GM19397 (cell line): Measurements from ENCODE around the gene PIP5K1B.

Source experiments
- ATAC-seq: cut with Tn5 transposase; IDR thresholded peaks from one replicate; pipeline ENCODE4 v1.9.1; 2021; ENCODE audit warnings: mild to moderate bottlenecking, moderate library complexity; ENCODE audit not compliant: unreplicated experiment

PIP5K1B gene

DNA sequence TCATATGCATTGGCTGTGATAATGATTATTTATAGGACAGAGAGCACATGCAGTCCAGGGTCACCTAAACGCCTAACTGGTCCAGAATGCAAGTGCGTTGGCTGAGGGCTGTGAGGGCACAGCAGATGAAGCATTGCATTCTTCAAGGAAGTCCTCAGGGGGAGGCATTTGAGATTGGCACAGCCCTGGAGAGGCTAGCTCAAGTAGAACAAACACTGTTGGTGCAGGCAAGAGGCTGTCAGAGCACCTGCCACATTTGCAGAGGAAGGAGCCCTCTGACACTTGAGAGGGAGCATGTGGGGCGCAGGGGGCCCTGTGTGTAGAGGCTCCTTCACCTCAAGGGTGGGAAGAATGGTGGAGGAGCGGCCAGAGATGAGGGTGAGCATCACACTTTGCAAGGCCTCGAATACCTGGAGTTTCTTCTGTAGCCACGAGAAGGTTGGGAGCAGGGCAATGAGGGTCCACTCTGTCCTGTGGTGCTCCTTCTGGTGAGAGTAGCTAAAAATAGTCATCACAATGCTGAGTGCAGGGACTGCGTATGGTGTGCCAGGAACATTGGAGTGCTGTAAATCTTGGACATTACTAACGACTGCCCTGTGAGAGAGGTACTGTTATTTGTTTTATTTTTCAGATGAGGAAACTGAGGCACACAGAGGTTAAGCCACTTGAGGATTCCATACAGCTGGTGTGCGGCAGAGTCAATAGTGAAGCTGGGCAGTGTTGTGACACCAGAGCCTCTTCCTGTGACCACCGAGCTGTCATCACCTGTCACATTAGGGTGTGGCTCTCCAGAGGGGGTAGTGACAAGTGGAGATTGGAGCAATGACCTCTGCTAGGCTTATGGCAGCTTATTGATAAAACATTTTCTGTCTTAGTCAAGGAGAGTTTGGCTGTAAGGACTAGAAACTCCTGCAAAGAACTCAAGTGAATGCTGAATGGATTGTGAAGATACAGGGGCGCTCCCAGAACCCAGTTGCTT is 100.2 kb downstream of the PIP5K1B start:
- ATAC-seq, result no peak

DNA sequence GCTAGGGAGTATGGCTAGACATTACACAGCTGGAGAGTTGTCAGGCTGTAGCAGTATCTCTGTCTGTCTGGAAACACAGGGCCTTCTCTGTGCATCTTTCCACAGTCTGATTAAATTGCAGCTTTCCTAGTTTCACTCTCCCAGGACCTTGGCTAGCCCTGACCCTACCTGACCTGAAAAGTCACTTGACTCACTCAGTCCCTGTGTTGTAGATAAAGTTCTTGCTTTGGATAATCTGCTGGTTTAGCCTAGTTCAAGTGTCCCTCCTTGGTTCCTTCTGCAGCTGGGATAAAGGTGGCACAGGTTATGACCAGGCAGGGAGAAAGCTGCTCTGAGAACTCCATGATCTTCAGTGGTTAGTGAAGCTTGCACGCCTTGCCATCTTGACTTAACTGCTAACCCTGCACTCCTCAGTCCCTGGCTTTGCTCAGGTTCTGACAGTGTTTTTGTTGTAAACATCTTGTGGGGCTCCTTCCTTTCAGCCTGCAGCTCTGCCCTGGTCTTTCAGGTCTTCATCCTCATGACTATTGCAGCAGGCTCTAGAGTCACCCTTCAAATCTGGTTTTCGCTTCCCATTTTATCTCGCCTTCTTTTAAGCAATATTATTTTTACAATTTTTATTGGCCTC is 101.0 kb downstream of the PIP5K1B start:
- no peak for ATAC-seq

DNA sequence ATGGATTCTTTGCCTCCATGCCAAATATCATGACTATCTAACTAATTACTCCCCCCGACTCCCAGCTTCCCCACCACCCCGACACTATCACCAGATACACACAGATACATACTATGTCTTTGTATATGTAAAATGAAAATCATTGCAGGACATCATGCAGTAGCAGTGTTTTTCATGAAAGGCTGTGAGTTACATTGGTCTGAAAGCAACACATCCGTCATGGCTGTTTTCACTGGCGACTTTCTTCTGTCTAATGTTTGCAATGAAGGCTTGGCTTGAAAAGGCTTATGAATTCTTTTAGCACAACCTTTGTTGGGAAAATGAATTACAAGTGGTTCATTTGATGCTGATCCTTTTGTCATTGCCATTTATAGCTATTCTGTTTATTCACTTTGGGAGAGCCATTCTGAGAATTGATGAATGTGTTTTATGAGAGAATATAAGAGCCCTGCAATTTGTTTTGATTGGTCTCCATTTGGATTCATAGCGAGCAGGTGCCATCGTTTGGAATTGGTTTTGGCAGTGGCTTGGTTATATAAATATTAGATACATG is 103.4 kb downstream of the PIP5K1B start:
- ATAC-seq, result no peak

DNA sequence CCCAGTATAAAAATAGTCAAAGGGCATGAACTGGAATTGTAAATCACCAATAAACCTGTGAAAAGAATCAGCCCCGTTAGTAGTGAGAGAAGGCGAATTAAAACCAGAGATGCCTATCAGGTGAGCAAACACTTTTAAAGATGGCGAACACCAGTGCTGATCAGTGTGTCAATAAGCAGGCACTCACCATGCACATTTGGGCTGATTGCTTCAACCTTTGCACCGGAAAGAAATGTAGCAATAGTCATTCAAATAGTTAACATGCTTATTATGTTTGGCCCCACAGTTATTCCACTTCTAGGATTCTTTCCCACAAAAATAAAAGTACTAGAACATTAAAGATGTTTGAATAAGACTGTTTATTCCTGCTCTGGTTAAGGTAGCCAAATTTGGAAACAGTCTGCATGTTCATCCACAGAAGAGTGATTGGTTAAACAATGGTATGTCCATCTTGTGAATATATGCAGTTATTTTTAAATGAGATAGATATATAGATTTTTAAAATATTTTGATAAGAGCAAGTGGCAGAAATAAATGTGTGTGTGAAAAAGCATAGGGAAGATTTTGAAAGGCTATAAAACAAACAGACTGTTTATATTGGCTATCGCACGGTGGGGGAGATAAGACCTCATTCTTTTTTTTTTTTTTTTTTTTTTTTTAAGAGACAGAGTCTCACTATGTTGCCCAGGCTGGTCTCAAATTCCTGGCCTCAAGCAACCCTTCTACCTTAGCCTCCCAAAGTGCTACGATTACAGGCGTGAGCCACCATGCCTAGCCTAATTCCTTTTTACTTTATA is 112.2 kb downstream of the PIP5K1B start:
- ATAC-seq, result no peak

DNA sequence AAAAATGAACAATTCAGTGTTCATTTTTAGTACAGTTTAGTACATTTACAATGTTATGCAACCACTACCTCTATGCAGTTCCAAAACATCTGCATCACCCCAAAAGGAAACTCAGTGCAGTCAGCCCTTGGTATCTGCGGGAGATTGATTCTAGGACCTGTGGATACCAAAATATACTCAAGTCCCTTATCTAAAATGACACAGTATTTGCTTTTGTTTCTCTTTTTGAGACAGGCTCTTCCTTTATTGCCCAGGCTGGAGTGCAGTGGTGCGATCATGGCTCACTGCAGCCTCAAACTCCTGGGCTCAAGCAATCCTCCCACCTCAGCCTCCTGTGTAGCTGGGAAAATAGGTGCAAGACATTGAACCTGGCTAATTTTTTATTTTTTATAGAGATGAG is 114.0 kb downstream of the PIP5K1B start:
- ATAC-seq, result no peak

DNA sequence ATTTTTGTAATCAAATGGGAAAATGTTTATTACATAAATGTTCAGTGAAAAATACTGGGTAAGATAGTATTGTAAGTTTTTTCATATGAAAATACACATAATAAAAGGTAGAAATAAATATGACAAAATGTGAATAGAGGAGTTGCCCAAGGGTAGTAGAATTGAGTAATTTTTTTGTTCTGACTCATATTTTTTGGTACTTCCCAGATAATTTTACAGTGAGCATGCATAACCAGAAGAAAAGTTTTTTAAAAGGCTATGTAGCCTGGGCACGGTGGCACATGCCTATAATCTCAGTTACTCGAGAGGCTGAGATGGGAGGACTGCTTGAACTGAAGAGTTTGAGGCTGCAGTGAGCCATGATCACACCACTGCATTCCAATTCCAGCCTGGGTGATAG is 116.9 kb downstream of the PIP5K1B start:
- no peak for ATAC-seq

DNA sequence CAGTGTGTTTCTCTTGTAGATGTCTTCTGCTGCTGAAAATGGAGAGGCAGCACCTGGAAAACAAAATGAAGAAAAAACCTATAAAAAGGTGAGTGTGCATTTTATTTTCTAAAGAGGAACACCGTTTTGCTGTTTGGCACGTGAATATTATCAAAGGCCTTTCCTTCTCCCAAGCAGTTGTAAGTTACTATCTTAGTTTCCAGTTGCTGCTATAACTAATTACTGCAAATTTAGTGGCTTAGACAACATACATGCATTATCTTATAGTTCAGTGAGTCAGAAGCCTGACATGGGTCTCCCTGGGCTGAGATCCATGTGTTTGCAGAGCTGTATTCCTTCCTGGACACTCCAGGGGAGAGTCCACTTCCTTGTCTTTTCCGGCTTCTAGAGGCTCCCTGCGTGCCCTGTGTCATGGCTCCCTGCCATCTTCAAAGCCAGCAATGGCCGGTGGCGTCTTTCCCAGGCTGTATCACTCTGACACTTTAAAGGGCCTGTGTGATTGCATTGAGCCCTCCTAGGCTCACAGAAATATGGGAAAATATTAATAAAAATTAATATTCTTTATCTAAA is 117.6 kb downstream of the PIP5K1B start:
- no peak for ATAC-seq

DNA sequence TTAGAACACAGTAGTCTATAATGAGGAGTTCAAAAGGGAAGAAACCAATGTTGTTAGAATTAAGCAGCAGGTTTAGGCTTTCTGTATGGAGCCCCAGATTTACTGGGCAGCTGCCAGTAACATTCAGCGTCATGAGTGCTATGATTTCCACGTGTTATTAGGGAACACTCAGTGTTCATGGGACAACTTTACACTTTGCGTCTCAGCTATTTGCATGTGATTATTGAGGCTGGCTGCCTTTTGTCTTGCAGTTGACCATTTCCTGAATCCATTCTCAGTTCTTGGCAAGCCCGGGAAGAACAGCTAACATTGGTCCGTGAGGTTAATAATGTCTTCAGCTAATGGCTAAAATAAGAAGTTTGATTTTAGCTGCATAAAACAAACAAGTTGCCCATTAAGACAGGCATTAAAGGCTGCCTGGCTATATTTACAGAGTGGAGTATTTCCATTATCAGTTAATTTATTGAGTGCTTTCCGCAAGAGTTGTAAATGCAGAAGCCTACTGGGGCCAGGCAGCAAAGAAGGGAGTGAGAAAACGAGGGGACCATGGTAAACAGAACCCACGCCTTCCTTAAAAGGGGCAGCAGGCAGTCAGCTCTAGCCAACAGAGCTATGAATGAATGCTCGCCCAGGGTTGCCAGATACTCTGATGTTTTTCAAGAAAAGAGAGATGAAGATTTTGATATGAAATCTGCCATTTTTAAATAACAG is 120.9 kb downstream of the PIP5K1B start:
- ATAC-seq, result no peak

DNA sequence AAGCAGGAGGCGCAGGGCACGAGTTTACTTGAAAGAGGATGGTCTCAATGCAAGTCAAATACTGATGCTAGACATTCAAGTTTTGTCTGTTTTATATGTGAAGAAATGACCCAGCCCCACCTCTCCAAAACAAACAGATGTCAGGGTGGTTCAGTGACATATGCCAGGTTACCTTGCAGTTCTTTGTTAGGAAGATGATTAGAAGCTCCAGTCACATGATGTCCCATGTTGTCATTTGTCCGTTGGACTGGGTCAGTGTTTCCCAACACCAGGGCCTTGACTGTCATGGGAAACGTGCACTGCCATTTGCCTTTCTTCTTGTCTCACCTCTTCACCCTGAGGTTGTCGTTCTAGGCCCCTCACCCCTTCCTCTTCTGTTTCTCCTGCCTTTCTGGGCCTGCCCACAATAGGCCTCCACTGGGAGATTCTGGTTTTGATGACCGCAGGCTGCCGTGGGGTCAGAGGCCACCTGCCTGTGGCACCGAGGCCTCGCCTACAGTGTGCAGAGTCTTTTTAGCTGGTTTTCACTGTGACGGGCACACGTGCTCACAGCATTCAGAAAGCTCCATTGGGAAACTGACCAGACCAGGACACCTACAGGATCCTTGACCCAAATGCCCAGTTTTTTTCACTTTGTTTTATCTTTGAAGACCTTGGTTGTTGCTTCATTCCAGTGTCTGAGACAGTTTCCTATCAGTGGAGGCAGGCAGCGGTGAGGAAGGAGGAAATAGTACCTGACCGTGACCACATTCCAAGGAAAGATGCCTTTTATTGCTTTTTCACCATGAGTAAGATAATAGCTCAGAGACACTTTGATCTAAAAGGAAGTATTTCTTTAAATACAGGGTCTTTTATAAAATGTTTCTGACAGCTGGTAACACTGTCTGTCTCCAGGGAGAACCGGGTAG is 123.1 kb downstream of the PIP5K1B start:
- ATAC-seq, result no peak

DNA sequence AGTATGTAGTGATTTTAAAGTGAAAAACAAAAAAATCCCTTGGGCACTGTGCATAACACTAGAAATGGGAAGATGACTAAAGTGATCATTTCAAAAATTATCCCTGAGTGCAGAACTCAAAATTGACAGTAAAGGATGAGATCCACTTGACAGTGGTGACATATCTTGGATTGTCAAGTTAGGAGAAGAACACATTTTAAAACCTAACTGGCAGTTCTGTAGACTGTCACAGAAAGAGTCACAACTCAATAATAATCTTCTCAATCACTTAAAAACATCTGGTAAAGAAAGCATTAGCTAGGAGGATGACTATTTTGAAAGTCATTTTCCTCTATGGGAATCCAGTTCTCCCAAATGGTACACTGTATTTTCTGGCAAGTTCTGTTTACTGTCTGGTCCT is 127.1 kb downstream of the PIP5K1B start:
- no peak for ATAC-seq

DNA sequence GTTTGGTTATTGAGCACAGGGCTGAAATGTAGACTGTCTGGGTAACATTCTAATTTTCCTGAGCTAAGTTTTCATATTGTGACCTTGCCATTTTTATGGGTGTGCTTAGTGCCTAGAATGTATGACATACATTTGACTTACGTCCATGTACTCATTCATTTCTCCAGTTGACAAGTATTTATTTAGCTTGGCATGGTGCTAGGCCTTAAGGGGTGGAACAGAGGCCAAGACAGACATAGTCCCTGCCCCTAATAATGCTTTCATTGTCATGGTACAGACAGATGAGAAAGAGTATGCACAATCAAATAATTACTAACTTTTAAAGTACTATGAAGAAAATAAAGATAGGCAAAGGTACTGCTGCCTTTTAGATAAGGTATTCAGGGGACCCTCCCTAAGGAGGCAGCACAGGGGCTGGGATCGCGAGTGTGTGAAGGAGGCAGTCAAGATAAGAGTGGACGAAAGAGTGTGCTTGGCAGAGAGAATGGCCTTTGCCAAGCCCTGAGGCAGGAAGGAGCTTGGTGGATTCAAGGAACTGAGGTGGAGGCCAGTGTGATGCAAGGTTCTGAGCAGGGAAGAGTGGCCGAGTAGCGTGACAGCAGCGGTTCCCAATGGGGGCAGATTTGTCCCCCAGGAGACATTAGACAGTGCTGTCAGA is 128.0 kb downstream of the PIP5K1B start:
- no peak for ATAC-seq

DNA sequence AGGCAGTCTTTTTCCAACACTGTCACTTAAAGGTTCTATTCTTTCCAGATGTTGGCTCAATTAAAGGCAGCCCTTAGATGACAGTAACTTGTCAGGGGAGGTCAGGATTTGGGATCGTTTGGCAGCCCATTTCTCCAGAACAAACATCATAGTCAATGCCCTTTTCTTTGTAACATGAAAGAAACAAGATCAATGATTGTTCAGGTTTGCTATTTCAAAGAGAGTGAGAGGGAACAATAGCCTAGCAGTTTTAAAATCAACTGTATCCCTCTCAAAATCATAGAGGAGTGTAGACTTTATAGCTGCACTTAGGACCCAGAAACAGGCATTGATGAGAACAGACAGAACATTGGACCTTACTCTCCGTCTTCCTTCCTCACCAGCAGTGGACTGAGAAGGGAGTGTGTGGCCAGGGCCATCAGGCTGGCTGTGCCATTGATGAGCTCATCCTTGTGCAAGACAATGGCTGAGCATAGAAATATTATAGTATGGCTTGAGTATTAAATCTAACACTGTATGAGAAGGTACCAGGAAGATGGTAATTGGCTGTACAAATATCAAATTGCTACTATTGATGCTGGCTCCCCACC is 130.0 kb downstream of the PIP5K1B start:
- ATAC-seq, result no peak

DNA sequence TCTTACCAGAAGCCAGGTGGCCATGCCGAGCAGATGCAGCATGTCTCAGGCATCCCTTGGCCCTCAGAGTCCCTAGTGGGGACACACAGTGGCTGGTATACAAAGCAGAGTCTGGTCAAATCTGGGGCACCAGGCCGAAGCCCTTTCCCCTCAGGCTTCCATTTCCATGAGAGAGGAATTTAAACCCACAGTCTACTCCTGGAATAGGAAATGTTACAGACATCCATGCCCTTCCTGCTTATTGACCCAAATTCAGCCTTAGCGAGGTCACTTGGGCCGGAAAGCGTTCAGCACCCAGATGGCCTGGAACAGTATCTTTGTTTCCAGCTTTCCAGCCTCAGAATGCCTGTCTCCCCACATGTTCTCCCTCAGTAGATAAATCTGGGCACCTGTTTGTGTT is 131.7 kb downstream of the PIP5K1B start:
- no peak for ATAC-seq

DNA sequence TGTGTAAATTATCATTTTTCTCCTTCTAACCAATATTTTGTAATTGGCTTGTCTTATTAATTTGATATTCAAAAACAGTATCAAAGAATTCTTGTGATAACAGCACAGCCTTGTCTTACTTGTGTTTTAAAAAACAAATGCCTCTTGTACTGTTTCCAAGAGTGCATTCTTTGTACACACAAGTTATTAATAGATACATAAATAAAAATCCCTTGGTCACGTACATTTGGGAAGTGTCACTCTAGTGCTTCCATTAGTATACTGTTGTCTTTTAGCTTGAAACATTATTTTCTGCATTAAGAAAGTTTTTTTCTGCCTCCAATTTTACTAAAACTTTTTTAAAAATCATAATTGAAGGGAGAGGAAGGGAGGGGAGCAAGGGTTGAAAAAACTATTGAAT is 133.2 kb downstream of the PIP5K1B start:
- ATAC-seq, result no peak

DNA sequence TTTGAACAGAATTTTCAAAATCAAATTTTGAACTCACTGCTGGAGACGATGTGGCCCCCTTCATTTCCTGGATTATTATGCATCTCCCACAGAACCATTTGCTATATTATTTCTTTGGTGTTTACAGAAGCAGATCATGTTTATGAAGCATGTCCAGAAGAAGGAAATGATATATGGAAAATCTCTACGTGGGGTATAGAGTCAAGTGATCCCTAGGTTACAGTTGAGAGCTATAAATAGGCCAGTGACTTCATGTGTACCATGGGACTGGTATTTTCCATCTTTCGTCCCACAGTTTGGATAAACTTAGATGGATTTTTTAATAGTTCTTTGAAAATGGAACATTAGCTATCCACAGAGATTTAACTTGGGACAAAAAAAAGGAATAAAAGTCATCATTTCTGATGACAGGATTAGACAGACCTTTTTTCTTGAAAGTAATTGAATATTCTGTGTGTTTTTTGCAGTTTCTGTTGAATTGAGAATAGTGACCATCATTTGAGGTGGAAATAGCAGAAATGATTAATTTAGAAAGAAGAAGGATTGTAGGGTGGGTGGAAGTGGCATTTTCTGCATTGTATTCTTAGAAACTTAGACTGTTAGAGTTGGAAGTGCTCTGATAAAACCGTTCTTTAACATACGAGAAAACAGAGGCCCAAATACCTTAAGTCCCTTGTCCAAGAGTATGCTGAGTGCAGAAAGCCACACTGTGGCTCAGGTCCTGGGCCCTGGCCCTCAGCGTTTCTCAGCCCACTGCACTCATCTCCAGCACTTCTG is 136.4 kb downstream of the PIP5K1B start:
- ATAC-seq, result no peak

DNA sequence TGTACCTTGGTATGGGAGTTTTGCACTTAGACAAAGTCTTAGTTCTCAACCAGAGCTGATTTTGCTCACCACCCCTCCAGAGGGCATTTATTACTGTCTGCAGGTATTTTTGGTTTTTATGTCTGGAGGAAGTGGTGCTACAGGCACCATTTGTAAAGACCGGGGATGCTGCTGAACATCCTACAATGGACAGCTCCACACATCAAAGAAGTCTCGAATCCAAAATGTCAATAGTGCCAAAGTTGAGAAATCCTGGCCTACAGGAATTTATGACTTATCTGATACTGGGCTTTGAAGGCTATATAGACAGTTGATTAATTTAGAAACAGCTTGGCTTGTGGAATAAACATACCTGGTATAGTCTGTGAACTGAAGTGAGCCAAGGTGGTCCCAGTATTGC is 137.5 kb downstream of the PIP5K1B start:
- ATAC-seq, result no peak

DNA sequence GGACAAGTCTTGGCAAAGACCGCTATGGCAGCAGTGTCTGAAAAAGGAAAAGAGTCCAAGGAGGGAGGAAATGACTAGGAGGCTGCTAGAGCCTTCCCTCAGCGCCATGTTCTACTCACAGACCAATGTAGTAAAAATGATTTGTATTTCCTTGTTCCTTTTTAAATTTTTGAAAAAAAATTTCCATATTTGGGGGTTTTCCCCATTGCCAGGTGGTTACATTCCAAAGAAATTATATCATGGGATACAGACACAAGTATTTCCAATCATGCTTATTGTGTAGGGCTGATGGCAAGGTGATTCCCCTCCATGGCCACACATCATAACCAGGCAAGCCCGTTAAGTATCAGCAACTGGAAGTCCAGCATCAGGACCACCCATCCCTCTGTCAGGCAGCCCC is 138.2 kb downstream of the PIP5K1B start:
- ATAC-seq, result no peak

DNA sequence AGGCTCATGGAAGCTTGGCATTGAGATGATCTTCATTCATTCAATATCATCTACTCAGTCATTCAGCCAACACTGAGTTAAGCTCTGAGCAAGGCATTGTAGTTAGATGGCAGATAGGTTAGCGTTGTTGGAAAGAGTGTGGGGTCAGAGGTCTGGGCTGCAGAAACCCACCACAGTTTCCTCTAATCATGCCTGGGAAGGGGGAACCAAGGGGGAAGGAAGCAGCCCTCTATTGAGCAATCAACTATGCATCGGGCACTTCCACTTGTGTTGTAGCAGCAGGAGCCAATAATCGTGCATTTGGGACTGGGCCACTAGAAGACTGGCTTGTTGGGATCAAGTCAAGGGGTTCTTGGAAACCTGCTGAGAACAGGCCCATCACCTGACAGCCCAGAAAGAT is 139.1 kb downstream of the PIP5K1B start:
- ATAC-seq, result no peak
